ENCODE results near the gene ODF4.

ODF4 gene, protein sequence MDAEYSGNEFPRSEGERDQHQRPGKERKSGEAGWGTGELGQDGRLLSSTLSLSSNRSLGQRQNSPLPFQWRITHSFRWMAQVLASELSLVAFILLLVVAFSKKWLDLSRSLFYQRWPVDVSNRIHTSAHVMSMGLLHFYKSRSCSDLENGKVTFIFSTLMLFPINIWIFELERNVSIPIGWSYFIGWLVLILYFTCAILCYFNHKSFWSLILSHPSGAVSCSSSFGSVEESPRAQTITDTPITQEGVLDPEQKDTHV

DNA sequence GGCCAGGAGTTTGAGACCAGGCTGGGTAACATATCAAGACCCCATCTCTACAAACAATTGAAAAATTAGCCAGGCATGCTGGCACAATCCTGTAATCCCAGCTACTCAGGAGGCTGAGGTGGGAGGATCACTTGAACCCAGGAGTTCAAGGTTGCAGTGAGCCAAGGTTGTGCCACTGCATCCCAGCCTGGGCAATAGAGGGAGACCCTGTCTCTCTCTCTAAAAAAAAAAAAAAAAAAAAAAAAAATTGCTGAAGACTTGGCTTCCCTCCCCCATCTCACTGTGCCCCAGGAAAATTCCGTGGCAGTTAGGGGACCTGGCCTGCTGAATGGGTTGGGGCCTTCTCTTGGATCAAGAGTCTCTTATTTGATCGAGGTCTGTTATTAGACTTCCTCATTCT lies at the start of gene ODF4:
Gene ODF4 (plus strand): TSS at position 301 of the 400 bp plus-strand sequence. CDS start 212 bp downstream, outside the sequence.
- DNase-seq, result no peak

DNA sequence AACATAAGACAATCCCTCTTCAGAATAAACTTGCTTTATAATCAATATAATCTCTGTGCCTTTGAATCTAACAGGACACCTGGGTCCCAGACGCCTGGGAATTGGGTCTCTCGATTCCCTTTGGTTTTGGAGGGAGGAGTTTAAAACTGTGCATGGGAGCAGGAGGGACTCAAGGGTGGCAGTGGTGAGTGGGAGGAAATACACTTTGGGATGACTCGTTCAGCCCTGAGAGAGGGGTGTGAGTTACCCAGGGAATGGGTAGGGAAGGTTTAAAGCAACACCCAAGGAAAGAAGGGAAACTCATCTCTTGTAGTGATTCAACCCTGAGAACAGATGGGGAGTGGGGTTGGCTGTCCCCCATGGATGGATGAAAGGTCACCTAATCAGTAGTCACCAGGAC lies 49.6 kb upstream of the ODF4 start:
- DNase-seq, result no peak

DNA sequence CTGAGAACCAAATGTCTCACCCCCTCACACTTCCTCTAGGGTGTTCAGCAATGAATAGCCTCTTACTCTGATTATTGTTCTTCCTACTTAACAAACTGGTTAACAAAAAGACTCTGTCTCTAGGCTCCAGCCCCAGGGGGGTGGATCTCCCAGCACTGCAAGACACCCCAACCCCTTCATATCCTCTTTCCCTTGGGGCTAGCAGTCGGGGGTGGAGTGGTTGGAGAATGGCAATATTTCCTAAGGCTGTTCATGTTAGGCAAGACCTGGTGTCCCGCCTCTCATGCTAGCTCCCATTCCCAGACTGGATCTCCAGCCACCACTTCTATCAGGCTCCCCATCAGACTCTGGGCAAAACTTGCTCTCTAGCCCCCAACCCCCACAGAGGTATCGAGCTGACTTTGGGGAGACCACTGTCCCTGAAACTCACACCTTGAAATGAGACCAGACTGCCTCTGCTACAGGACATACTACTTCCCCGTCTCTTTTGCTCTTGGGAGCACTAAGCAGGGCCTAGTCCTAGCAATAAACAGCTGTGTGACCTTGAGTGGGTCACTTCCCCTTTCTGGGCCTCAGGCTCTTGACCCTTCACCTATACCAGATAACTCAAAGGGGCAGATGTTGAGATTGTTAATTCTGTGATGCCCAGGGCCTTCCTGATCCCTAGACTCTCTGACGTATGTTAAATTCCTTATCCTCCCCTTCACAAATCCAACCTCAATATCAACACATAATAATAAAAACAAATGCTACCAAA lies 46.8 kb upstream of the ODF4 start:
- no peak for DNase-seq

DNA sequence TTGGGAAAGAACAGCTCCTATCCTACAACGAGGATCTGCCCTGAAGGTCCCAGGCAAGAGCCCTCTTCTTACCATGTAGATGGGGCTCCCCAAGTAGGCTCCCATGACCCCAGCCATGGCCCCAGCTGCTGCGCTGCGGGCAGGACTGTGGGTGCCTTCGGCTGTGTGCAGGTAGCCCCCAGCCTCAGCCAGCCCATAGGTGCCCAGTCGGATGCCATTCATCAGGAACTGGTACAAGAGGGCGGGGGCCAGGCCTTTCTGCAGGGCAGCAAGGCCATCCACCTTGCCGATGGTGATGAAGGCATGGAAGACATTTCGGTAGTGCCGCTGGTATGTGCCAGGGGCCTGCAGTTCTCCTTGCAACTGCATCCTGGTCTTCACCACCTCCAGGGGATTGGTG lies 45.3 kb upstream of the ODF4 start:
- no peak for DNase-seq

DNA sequence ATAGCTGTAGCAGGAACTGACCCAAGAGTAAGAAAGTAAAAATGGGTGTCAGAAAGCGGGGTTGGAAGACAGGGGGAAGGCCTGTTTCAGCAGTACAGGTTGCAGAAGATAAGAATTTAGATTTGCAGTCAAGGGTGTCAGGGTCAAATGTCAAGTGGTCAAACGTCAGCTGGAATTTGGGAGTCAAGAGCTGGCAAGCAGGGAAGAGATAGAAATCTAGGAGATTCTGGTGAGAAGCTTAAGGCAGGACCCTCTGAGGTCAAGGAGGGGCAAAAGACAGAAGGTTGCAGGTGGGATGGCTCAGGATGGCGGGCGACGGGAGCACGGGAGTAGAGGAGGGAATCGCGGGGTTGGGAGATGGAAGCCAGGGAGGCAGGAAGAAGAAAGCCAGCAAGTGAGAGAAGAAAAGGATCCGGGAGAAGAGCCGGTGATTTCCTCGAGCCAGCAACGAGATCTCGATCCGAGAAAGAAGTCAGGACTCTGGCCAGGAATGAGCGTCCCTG lies 44.8 kb upstream of the ODF4 start:
- DNase-seq, result no peak

DNA sequence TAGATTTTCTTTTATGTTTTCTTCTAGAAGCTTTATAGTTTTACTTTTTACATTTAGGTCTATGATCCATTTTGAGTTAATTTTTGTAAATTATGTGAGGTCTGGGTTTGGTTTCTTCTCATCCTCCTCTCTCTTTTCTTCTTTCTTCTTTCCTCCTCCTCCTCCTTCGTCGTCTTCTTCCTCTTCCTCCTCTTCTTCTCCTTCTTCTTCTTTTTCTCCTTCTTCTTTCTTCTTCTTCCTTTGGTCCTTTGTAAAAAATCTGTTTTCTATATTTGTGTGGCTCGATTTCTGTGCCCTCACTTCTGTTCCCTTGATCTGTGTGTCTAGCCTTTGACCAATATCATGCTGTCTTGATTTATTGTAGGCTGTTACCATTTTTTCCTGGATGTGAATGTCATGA lies 39.4 kb upstream of the ODF4 start:
- DNase-seq, result no peak

DNA sequence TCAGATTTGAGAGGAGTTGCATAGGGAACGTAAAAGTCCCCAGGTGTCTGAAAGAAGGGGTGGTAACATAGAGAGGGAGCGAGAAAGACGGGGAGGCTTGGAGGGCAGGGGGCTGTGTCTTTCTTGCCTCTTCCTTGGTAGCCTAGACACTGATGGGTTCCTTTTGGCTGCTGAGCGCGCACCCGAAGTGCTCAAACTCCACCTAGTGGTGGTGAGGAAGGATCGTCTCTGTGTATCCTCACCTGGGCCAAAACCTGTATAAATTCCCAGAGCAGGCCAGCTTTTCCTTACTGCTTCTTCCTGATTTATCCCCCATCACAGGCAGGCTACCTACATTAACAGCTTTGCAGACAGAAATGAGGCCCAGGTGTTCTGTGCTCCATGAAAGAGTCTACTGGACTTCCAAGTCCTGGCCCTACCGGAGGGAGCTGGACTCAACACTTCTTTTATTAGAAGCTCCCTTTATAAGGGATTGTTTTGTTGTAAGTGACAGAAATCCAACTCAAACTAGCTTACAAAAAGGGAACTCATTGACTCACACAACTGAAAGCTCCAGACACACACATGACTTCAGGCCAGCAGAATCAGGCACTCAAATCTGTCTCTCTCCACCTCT lies 38.9 kb upstream of the ODF4 start:
- peak; percentile 47 to 62 for DNase-seq

DNA sequence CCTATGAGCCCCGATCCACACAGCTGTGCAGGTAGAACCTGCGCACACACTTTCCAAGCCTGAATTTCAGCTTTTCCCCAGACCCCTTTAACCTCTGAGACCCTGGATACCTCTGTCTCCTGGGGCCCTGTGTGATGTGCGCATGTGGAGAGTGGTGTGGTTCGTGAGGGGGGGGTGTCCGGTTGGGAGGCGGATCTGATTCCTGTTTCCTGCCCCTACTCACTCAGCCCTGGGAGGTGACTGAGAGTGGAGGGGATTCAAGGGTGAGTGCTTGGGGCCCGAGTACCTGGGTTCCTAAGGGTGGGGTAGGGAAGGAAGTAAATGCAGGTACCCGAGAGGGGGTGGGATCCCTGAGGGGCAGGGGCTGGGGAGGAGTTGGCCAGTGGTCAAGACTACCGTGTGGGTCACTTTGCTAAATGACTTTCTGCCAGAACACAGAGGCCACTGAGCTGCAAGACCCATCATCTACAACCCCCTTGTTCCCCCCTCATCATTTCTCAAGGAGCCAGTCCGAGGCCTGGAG lies 29.0 kb upstream of the ODF4 start:
- no peak for DNase-seq

DNA sequence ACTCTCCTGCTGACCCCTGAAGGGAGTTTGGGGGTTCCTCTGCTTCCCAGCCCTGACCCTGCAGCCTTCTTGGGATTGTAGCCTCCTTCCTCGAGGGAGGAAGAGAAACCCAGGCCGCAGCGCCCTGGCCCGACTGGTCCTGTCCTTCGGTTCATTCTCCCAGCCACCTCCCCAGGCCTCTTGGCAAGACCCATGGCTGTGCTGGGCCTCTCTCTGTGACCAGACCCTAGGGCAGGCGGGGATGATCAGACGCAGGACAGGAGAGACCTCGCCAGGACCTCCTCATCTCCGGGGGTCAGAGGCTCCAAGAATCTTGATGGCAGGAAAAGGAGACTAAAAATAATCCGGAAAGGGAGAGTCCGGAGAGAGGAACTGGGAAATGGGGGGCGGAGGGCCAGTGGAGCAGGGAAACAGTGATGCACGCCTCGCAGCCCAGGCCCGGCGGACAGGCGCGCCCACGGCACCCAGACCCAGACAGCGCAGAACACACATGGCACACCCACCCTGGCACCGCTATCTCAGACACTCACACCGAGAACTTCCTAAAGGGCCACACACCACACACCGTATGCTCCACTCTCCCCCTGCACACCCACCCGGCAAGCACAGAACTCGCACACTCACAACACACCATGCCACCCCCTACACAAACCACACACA lies 28.4 kb upstream of the ODF4 start:
- no peak for DNase-seq

DNA sequence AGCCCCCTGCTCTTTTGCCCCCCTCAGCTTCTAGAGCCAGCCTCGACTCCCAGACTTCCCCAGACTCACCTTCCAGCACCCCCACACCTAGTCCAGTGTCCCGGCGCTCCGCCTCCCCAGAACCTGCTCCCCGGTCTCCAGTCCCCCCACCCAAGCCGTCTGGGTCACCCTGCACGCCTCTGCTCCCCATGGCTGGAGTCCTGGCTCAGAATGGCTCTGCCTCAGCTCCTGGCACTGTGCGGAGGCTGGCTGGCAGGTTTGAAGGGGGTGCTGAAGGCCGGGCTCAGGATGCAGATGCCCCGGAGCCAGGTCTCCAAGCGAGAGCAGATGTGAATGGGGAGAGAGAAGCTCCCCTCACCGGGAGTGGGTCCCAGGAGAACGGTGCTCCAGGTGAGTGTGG lies 27.4 kb upstream of the ODF4 start:
- no peak for DNase-seq

DNA sequence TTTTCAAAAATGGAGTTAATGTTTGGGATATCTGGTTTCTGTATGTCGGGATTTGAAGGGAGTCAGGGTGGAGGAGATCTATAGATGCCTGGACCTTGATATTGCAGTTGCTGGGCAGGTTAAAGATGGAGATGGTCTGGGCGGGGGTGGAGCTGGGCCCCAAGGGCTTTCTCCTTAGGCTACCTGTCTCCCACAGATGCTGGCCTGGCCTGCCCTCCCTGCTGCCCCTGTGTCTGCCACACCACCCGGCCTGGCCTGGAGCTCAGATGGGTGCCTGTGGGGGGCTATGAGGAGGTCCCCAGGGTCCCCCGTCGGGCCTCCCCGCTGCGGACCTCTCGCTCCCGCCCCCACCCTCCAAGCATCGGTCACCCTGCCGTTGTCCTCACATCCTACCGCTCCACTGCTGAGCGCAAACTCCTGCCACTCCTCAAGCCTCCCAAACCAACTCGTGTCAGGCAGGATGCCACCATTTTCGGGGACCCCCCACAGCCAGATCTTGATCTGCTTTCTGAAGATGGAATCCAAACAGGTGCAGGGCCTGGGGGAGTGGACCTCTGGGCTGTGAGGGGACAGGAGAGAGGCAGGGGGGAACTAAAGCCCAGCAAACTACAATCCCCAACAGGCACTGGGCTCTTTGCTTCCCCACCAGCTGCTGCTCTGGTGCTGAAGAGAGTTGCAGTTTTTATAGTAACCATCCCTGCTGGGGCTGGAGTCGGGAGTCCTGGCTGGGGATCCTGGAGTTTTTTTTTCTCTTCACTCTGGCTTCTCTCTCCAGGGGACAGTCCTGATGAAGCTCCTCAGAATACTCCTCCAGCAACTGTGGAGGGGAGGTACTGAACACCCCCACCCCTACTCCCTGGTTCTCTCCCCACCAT lies 26.7 kb upstream of the ODF4 start:
- no peak for DNase-seq

DNA sequence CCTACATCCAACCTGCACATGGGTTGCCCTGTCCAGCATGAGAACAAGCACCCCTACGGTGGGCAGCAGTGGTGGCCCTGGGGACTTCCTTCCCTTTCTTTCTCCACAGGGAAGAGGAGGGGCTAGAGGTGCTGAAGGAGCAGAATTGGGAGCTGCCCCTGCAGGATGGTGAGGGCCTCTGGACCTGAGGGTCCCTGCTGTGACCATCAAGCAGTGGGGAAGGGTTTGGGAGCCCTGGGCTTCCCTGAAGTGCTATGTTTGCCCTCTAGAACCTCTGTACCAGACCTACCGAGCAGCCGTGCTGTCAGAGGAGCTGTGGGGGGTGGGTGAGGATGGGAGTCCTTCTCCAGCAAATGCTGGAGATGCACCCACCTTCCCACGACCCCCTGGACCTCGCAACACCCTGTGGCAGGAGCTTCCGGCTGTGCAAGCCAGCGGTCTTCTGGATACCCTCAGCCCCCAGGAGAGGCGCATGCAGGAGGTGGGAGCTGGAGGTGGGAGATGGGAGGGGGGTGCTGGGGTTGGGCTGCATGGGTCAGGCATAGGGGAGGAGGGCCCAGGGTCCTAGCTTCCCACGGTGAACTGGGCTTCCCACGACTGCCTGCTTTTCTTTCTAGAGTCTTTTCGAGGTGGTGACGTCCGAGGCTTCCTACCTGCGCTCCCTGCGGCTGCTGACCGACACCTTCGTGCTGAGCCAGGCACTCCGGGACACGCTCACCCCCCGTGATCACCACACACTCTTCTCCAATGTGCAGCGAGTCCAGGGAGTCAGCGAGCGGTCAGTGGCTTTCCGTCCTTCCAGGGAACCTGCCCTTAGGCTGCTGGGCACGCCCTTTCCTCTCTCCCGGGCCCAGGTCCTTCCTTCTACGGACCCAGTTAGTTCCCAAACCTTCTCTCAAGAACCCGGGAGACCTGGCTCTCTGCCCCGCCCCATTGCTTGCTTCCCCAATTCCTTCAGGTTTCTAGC lies 24.6 kb upstream of the ODF4 start:
- DNase-seq, result no peak

DNA sequence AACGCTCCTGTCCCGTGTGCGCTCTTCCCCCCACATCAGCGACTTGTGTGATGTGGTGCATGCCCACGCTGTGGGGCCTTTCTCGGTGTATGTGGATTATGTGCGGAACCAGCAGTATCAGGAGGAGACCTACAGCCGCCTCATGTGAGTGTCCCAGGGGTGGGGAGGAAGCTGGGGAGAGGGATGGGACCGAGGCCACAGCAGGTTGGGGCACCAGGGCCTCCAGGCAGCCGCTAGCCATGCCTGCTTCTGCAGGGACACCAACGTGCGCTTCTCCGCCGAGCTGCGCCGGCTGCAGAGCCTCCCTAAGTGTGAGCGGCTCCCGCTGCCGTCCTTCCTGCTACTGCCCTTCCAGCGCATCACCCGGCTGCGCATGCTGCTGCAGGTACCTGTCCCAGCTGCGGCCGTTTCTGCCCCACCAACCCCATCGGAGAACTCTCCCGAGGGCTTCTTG lies 23.8 kb upstream of the ODF4 start:
- DNase-seq, result no peak

DNA sequence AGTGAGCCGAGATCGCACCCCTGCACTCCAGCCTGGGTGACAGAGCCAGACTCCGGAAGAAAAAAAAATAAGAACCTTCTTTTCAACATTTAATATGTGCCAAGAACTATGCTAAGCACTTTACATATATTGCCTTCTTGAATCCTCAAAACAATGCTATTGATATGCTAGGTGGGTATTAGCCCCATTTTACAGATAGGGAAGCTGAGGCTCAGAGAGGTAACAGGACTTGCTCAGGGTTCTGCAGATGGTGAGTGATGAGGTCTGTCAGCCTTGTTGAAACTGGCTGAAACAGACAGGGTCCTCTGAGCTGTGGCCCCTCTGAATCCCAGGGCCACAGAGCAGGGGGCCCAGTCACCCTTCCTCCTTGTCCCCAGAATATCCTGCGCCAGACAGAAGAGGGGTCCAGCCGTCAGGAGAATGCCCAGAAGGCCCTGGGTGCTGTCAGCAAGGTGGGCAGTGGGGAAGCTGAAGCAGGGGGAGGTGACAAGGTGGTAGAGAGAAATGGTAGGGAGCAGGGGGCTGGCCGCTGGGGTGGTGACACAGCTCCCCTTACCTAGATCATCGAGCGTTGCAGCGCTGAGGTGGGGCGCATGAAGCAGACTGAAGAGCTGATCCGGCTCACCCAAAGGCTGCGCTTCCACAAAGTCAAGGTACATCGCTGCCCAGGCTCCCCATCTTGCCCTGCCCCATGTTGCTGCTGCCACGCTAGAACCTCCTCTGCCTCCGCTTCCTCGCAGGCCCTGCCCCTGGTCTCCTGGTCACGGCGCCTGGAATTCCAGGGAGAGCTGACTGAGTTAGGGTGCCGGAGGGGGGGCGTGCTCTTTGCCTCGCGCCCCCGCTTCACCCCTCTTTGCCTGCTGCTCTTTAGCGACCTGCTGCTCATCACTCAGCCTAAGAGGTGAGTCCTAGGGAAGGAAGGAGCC lies 21.4 kb upstream of the ODF4 start:
- no peak for DNase-seq

DNA sequence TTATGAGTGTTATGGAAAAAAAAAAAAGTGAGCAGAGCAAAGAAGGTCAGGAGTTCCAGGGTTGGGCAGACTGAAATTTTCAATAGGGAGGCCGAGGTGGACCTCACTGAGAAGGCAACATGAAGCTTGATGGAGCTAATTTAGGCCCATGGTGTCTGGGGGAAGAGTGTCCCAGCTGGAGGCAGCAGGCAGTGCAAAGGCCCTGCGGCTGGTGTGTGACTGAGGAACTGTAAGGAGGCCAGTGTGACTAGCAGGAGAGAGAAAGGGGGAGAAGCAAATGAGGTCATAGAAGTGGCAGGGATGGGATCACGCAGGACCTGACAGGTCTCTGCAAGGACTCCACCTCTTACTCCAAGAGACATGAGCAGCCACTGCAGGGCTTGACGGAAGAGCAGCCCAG lies 19.4 kb upstream of the ODF4 start:
- DNase-seq, result no peak

DNA sequence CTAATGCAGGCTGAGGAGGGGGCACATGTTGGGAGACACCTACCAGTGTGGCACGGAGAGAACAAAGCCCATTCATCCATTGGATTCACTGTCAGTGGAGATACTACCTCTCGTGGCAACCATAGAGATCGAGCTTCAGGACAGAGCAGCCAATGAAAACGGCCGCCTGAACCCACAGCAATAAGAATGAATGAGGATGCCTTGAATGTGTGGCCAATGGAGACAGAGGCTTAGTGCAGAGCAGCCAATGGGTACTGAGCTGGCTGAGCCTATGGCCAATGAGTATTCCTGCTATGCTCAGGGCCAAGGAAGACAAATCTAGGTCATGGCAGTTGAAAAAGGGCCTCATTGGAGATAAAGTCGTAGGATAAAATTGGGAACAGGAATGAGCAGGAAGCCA lies 18.6 kb upstream of the ODF4 start:
- DNase-seq, result no peak

DNA sequence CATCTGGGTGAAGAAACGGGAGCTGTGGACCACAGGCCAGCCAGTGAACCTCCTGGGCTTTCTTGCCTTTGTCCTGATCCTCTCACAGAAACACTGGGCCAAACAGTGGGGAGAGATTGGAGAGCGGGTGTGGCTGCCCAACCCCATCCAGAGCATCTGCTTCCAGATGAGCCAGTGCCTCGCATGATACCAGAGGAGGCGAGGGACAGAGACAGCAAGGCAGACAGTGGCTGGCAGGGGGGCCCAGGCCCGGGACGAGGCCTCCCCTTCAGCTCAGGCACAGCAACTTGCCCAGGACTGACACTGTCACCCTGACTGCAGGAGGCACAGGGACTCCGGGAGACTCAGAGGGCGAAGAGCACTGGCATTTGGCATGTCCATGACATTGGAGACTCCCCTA lies 17.6 kb upstream of the ODF4 start:
- DNase-seq, result no peak

DNA sequence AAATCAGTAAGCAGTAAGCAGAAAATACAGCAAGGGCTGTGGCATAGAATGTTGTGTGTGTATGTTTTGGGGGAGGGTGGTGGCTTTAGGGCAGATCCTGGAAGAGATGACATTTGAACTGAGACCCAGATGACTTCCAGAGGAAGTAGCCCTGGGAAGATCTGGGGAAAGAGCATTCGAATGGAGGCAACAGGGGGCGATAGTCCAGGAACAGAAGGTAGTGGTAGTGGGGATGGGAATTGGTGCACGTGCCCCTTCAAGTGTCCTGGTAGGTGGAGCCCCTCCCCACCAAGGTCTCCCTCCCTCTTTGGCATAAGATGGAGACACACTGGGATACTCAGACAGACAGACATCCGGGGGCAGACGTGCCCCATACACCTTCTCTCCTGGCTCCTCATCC lies 15.5 kb upstream of the ODF4 start:
- no peak for DNase-seq

DNA sequence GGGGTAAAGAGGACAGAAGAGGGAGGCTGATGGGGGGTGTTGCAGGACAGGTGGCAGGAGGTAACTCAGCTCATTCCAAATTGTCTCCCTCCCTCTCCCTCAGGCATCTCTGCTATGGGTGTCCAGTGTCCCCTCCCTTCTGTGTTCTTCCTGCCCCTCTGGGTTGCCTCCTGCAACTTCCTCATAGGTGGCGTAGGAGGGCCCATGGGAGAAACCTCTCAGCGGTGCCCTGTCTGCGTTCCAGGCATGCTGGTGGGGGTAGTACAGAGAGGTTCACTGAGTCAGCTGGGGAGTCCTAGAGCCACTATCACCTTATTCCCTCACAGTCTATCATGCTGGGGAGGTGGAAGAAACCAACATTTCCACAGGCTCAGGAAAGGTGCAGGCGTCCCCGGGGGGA lies 14.7 kb upstream of the ODF4 start:
- DNase-seq, result no peak

Data from stimulated activated CD4-positive, alpha-beta T cell treated with anti-CD3 and anti-CD28 coated beads, Interleukin-4, amount 100 ng/mL, for 4 hours (primary cell).